Endodermal cell (in vitro differentiated cells): Measurements from ENCODE around the gene EWSR1. TPM values are rescaled to one million over a fixed set of nuclear protein-coding genes. Genes with fewer than 3 reads are reported as not detected.

Experiments used
- DNase-seq: peaks from one replicate; pipeline ENCODE4 v3.0.0-alpha.2; 2017
- H3K27ac ChIP-seq: 2 replicates; pipeline ENCODE4 v1.5.1; 2013; ENCODE audit warnings: mild to moderate bottlenecking, low read depth, low read length, moderate library complexity
- H3K27me3 ChIP-seq: 2 replicates; pipeline ENCODE4 v1.6.1; 2013; ENCODE audit warnings: mild to moderate bottlenecking, low read length, moderate library complexity; ENCODE audit not compliant: insufficient read depth, control insufficient read depth, poor library complexity, severe bottlenecking
- H3K36me3 ChIP-seq: 2 replicates; pipeline ENCODE4 v1.7.0; 2013; ENCODE audit warnings: mild to moderate bottlenecking, low read length, moderate library complexity; ENCODE audit not compliant: control insufficient read depth, insufficient read depth
- H3K4me1 ChIP-seq: one replicate; pipeline ENCODE4 v1.7.0; 2013; ENCODE audit warnings: low read length; ENCODE audit not compliant: control insufficient read depth, insufficient read depth
- H3K4me3 ChIP-seq: 2 replicates; pipeline ENCODE4 v1.5.1; 2013; ENCODE audit warnings: mild to moderate bottlenecking, low read length, moderate library complexity
- H3K9ac ChIP-seq: 2 replicates; pipeline ENCODE4 v1.6.1; 2013; ENCODE audit warnings: mild to moderate bottlenecking, low read length, moderate library complexity; ENCODE audit not compliant: poor library complexity, severe bottlenecking; ENCODE audit errors: extremely low read depth
- H3K9me3 ChIP-seq: 2 replicates; pipeline ENCODE4 v1.6.1; 2013; ENCODE audit warnings: mild to moderate bottlenecking, low read length, moderate library complexity; ENCODE audit not compliant: control insufficient read depth
- H3K27ac Mint-ChIP-seq: 2 replicates; pipeline ENCODE4 v1.8.0; 2020; ENCODE audit warnings: mixed read lengths
- H3K27me3 Mint-ChIP-seq: 2 replicates; pipeline ENCODE4 v1.8.0; 2021; ENCODE audit warnings: mild to moderate bottlenecking, mixed read lengths; ENCODE audit not compliant: insufficient read depth
- H3K36me3 Mint-ChIP-seq: 2 replicates; pipeline ENCODE4 v1.8.0; 2020; ENCODE audit warnings: low read depth, mixed read lengths
- H3K4me1 Mint-ChIP-seq: 2 replicates; pipeline ENCODE4 v1.8.0; 2020; ENCODE audit warnings: mixed read lengths
- H3K4me3 Mint-ChIP-seq: 2 replicates; pipeline ENCODE4 v1.8.0; 2020; ENCODE audit warnings: mild to moderate bottlenecking, moderate library complexity, mixed read lengths
- H3K9me3 Mint-ChIP-seq: 2 replicates; pipeline ENCODE4 v1.8.0; 2020; ENCODE audit warnings: mild to moderate bottlenecking, mixed read lengths
- WGBS, 2 experiments: methylation state at CpG; one replicate each; pipeline versions ENCODE4 v1.1.5 to v1.1.7; 2013; ENCODE audit warnings: missing lambda C conversion rate in 2 of 2, mixed read lengths in 1 of 2; ENCODE audit not compliant: insufficient coverage in 1 of 2, insufficient read length in 1 of 2; 5-methylcytosine and 5-hydroxymethylcytosine counted together
- total RNA-seq, 2 donors: library from RNA; stranded (reverse); fragmentation: NEBNext Ultra II Directional in 1 of 2; extraction: Animal tissue kit (Norgen Biotek cat#: 25700) in 1 of 2; gene quantifications; 2 replicates in 1 of 2; 3 replicates in 1 of 2; pipeline ENCODE4 v1.2.1, GENCODE V29; 2021
- TF ChIP-seq, protein P1 (sequence below): fragments of 200-600 bp; sonication (generic); conservative IDR thresholded peaks from 2 replicates; pipeline ENCODE4 v1.5.0; 2021; ENCODE audit warnings: antibody characterized with exemption, mild to moderate bottlenecking

The EWSR1 gene
- total RNA-seq, 2 donors from 2014 or later = 295 to 352 TPM

DNA sequence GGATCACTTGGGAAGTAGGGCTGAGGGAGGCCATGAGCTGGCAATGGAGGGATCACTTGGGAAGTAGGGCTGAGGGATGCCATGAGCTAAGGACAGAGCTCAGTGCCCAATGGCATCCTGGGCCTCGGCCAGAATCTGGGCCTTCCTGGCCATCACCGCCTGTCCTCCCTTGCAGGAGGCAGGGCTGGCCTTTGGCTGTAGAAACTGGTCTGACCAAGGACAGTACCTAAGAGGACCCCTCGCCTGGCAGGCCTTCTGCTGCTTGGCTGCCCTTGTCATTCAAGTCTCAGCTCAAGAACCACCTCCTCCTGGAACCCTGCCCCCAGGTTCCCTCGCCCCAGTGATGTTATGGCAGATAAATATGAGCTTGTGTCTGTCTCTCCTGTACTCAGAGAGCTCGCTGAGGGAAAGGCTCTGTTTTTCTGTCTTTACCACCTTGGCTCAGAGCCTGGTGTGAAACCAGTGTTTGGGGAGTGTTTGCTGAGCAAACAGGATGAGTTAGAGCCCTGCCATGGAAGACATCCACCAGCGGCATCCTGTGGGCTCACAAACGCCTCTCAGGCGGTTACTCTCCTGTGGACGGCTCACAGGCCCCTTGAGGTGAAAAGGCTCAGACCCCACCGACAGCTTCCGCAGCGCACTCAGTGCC is 66.8 kb downstream of the EWSR1 start:
- DNase-seq = no peak
- peaks cover 45% of the 10 kb centered on the region for H3K36me3 Mint-ChIP-seq
- no peak overlapping the region for H3K27ac Mint-ChIP-seq
- H3K27me3 Mint-ChIP-seq = no peaks in the 10 kb centered on the region
- WGBS, 2 experiments = 93 to 94% methylated on average over 7 to 12 of the region's 12 CpGs
- Histone ChIP-seq H3K27ac (no peak overlapping the region), H3K36me3 (peaks cover 70% of the 10 kb centered on the region), H3K9me3 (no peaks in the 10 kb centered on the region), H3K4me1 (no peaks in the 10 kb centered on the region), H3K9ac (no peak overlapping the region), H3K4me3 (no peak overlapping the region), H3K27me3 (no peaks in the 10 kb centered on the region)
- TF ChIP-seq, protein P1, sequence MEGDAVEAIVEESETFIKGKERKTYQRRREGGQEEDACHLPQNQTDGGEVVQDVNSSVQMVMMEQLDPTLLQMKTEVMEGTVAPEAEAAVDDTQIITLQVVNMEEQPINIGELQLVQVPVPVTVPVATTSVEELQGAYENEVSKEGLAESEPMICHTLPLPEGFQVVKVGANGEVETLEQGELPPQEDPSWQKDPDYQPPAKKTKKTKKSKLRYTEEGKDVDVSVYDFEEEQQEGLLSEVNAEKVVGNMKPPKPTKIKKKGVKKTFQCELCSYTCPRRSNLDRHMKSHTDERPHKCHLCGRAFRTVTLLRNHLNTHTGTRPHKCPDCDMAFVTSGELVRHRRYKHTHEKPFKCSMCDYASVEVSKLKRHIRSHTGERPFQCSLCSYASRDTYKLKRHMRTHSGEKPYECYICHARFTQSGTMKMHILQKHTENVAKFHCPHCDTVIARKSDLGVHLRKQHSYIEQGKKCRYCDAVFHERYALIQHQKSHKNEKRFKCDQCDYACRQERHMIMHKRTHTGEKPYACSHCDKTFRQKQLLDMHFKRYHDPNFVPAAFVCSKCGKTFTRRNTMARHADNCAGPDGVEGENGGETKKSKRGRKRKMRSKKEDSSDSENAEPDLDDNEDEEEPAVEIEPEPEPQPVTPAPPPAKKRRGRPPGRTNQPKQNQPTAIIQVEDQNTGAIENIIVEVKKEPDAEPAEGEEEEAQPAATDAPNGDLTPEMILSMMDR = no peak
- no peak overlapping the region for H3K4me3 Mint-ChIP-seq
- no peaks in the 10 kb centered on the region for H3K9me3 Mint-ChIP-seq
- peaks cover 11% of the 10 kb centered on the region for H3K4me1 Mint-ChIP-seq

DNA sequence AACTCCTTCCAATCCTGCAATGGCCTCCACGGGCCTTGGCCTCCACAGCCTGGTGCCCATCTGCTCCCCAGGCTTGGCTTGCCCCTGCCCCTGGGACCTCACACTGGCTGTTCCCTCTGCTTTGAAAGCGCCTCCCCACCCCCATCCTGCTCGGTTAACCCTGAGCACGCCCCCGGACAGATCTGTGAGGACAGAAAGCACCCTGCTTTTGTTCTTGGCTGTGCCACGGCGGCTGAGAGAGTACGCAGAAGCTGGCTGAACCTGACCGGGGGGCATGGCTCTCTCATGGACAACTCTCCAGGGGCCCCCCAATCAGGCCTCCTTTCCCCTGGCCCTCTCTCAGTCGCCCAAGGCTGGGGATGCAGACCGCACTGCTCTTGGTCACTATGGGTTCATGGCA is 67.6 kb downstream of the EWSR1 start:
- peaks cover 66% of the 10 kb centered on the region for H3K36me3 ChIP-seq
- H3K27ac ChIP-seq = no peak overlapping the region
- Mint-ChIP-seq H3K27ac (peak overlapping the region; percentile 52), H3K9me3 (no peaks in the 10 kb centered on the region), H3K4me1 (peaks cover 11% of the 10 kb centered on the region), H3K4me3 (no peak overlapping the region), H3K36me3 (peaks cover 46% of the 10 kb centered on the region), H3K27me3 (no peaks in the 10 kb centered on the region)
- H3K27me3 ChIP-seq = no peaks in the 10 kb centered on the region
- no peak for DNase-seq
- no peaks in the 10 kb centered on the region for H3K9me3 ChIP-seq
- no peak overlapping the region for H3K9ac ChIP-seq
- no peaks in the 10 kb centered on the region for H3K4me1 ChIP-seq
- H3K4me3 ChIP-seq = no peak overlapping the region
- WGBS, 2 experiments = 92 to 97% methylated on average over 9 to 11 of the region's 11 CpGs
- TF ChIP-seq, protein P1 = no peak

DNA sequence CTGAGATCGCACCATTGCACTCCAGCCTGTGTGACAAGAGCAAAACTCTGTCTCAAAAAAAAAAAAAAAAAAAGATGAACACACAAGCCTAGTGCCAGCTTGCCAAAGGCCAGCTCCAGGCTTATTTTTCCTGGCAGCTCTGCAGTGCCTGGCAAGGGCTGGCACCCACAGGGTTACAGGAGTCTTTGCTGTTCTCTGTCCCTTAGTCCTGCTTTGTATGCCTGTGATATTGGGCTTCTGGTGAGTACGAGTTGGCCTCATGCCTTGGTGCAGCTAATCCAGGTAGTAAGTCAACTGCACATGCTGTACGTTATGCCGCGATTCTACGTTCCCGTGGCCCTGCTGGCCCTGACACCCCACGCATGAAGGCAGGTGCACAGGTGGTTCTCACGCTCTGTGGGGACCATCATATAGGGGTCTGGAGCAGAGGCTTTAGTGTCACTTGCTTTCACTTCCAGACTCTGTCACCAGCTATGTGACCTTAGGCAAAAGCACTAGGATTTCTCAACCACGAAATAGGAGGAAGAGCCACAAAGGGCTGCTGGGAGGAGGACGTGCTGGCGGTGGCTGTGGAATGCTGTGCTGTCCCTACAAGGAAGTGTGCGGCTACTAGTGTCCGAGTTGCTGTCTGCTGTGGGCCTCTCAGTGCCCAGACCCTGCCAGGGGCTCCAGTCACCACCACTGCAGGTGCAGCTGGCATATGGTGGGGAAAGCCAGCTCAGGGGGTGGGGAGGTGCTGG is 68.9 kb downstream of the EWSR1 start:
- Mint-ChIP-seq H3K4me3 (no peak overlapping the region), H3K27me3 (no peaks in the 10 kb centered on the region)

More for the DNA sequence above, 68.9 kb downstream of the EWSR1 start:
- no peaks in the 10 kb centered on the region for H3K27me3 ChIP-seq
- H3K9me3 ChIP-seq = no peaks in the 10 kb centered on the region
- no peaks in the 10 kb centered on the region for H3K4me1 ChIP-seq
- no peak overlapping the region for H3K27ac Mint-ChIP-seq
- WGBS, 2 experiments = 97 to 99% methylated on average over 14 of the region's 14 CpGs
- no peak overlapping the region for H3K9ac ChIP-seq
- no peak overlapping the region for H3K27ac ChIP-seq
- H3K4me1 Mint-ChIP-seq = peaks cover 11% of the 10 kb centered on the region
- H3K4me3 ChIP-seq = no peak overlapping the region
- peaks cover 50% of the 10 kb centered on the region for H3K36me3 Mint-ChIP-seq
- no peaks in the 10 kb centered on the region for H3K9me3 Mint-ChIP-seq
- TF ChIP-seq, protein P1 = no peak
- H3K36me3 ChIP-seq = peaks cover 70% of the 10 kb centered on the region
- DNase-seq = no peak
